Neural crest cell (in vitro differentiated cells): ENCODE results near the gene UQCRHL. TPM values are rescaled to one million over a fixed set of nuclear protein-coding genes. Genes with fewer than 3 reads are reported as not detected.

ENCODE experiments used
- DNase-seq: peaks from one replicate; pipeline ENCODE4 v3.0.0; 2021; ENCODE audit warnings: low read depth, mixed read lengths, low spot score
- H3K27ac Mint-ChIP-seq: one replicate; pipeline ENCODE4 v1.8.0; 2021; ENCODE audit warnings: mild to moderate bottlenecking, mixed read lengths; ENCODE audit not compliant: unreplicated experiment
- H3K27me3 Mint-ChIP-seq: 2 replicates; pipeline ENCODE4 v1.8.0; 2021; ENCODE audit warnings: low read depth, mild to moderate bottlenecking, mixed read lengths
- H3K36me3 Mint-ChIP-seq: 2 replicates; pipeline ENCODE4 v1.8.0; 2021; ENCODE audit warnings: low read depth, mild to moderate bottlenecking, mixed read lengths
- H3K4me1 Mint-ChIP-seq: 2 replicates; pipeline ENCODE4 v1.8.0; 2021; ENCODE audit warnings: mixed read lengths
- H3K4me3 Mint-ChIP-seq: one replicate; pipeline ENCODE4 v1.8.0; 2021; ENCODE audit warnings: mild to moderate bottlenecking, mixed read lengths
- H3K9me3 Mint-ChIP-seq: 2 replicates; pipeline ENCODE4 v1.8.0; 2021; ENCODE audit warnings: mixed read lengths
- total RNA-seq: library from RNA; stranded (reverse); gene quantifications from 2 replicates; pipeline ENCODE4 v1.2.1, GENCODE V29; 2021
- TF ChIP-seq, protein P1 (sequence below): fragments of 200-600 bp; sonication (generic); conservative IDR thresholded peaks from 2 replicates; pipeline ENCODE4 v1.5.0; 2021; ENCODE audit warnings: antibody characterized with exemption, mild to moderate bottlenecking

UQCRHL gene
- total RNA-seq, 1 donor from 2014 or later, result 2.7 TPM

DNA sequence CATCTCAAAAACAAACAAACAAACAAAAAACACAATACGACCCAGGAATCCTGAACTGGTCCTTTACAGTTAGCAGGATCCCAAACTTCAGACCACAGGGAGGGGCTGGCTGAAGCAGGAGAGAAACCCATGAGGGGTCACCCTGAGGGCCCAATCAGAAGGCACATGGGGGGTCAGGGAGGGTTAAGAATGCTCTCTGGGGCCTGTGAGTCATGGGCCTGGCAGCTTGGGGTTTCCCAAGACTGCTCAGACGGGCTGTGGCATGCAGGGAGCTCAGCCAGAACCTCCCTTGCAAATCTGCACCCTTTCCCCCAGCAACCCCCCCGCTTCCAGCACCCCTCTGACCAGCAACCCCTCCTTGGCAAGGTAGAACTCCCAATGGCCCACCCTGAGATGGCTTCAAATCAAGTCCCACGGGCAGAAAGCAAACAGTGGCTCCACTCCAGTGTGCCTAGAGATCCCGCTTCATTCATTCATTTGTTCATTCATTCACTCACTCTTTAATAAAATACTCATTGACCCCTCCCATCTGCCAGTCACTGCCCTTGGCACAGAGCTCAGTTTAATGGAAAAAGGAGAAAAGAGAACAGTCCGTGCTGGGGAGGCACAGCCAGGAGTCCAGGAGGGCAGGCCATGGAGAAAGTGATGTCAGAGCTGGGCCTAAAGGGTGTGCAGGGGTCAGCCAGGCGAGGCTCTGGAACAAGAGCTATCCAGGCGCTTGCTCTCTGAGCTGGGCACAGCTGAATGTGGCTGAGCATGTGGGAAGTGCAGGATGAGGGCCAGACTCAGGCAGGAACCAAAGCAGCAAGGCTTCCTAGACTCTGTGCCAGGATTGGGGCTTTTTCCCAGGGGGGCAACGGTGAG, 8.2 kb downstream of the UQCRHL start:
- TF ChIP-seq, protein P1, sequence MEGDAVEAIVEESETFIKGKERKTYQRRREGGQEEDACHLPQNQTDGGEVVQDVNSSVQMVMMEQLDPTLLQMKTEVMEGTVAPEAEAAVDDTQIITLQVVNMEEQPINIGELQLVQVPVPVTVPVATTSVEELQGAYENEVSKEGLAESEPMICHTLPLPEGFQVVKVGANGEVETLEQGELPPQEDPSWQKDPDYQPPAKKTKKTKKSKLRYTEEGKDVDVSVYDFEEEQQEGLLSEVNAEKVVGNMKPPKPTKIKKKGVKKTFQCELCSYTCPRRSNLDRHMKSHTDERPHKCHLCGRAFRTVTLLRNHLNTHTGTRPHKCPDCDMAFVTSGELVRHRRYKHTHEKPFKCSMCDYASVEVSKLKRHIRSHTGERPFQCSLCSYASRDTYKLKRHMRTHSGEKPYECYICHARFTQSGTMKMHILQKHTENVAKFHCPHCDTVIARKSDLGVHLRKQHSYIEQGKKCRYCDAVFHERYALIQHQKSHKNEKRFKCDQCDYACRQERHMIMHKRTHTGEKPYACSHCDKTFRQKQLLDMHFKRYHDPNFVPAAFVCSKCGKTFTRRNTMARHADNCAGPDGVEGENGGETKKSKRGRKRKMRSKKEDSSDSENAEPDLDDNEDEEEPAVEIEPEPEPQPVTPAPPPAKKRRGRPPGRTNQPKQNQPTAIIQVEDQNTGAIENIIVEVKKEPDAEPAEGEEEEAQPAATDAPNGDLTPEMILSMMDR, result no peak
- Mint-ChIP-seq H3K9me3 (no peaks in the 10 kb centered on the region), H3K27me3 (peaks cover 28% of the 10 kb centered on the region), H3K27ac (no peak overlapping the region), H3K36me3 (no peaks in the 10 kb centered on the region), H3K4me3 (no peak overlapping the region), H3K4me1 (peaks cover 33% of the 10 kb centered on the region)
- DNase-seq, result no peak

- Mint-ChIP-seq H3K9me3 (no peaks in the 10 kb centered on the region), H3K4me3 (no peak overlapping the region), H3K36me3 (no peaks in the 10 kb centered on the region), H3K27me3 (peaks cover 24% of the 10 kb centered on the region), H3K27ac (peak overlapping the region; percentile 27), H3K4me1 (peaks cover 23% of the 10 kb centered on the region)
- TF ChIP-seq, protein P1, result no peak
- no peak for DNase-seq
These were observed 9.6 kb downstream of the UQCRHL start for GRCh38 chr1:15797614-15798390.

GRCh38 chr1:15796086-15796462, 11.4 kb downstream of the UQCRHL start:
- Mint-ChIP-seq H3K4me1 (peaks cover 28% of the 10 kb centered on the region), H3K9me3 (no peaks in the 10 kb centered on the region), H3K36me3 (no peaks in the 10 kb centered on the region), H3K4me3 (no peak overlapping the region), H3K27me3 (peaks cover 15% of the 10 kb centered on the region), H3K27ac (no peak overlapping the region)
- DNase-seq, result no peak
- TF ChIP-seq, protein P1, result no peak

DNA sequence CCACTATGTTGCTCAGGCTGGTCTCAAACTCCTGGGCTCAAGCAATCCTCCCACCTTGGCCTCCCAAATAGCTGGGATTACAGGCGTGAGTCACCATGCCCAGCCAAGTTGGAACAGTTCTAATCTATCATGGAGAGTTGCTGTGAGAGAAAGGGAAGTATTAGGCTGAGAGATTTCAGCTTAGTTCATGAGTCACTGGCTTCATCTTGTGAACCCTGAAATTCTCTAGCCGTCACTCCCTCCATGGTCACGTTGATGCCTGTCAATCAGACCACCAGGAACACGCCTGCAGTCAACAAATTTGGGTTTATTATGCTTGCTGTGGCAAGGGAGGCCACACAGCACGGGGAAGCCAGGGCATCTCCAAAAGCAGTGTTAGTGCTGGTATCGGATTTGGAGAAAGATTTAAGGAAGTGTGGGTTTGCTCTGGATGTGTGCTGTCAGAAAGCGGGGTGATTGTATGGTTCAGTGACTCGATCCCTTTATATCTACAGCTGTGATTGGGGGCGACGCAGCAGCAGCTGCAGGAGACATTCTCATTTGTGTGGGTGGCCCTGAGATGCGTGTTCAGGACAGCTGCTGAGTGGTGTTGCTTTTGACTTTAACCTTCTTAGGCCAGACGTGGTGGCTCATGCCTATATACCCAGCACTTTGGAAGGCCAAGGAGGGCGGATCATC, 18.7 kb downstream of the UQCRHL start:
- Mint-ChIP-seq H3K4me1 (peaks cover 4% of the 10 kb centered on the region), H3K27ac (no peak overlapping the region), H3K4me3 (no peak overlapping the region), H3K9me3 (no peaks in the 10 kb centered on the region), H3K27me3 (peaks cover 3% of the 10 kb centered on the region), H3K36me3 (no peaks in the 10 kb centered on the region)
- TF ChIP-seq, protein P1, result no peak
- DNase-seq, result no peak

DNA sequence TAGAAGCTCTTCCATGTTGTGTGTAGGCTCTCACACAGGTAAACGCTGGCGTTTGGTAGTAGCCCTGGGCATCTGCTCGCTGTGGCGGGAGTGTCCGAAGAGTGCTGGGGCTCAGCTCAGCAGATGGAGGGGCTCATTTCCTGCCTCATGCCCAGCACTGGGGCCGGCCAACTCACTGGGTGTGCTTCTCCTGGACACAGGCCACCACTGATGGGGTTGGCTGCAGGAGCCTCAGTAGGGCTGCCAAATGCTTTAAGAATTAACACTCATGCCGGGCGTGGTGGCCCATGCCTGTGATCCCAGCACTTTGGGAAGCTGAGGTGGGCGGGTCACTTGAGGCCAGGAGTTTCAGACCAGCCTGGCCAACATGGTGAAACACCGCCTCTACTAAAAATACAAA, 20.9 kb downstream of the UQCRHL start:
- TF ChIP-seq, protein P1, result no peak
- Mint-ChIP-seq H3K9me3 (no peaks in the 10 kb centered on the region), H3K36me3 (no peaks in the 10 kb centered on the region), H3K4me1 (no peaks in the 10 kb centered on the region), H3K27ac (no peak overlapping the region), H3K27me3 (peaks cover 3% of the 10 kb centered on the region), H3K4me3 (no peak overlapping the region)
- DNase-seq, result no peak
